Glutamatergic neuron (in vitro differentiated cells): ENCODE data around the gene REXO1. TPM values are rescaled to one million over a fixed set of nuclear protein-coding genes. Genes with fewer than 3 reads are reported as not detected.
A peak's percentile ranks its signal among the peaks of the same experiment; 100 is the strongest.

ENCODE experiments used
- DNase-seq: peaks from one replicate; pipeline ENCODE4 v3.0.0; 2022
- H3K27ac Mint-ChIP-seq: one replicate; pipeline ENCODE4 v1.8.0; 2020; ENCODE audit warnings: mild to moderate bottlenecking, mixed read lengths, inconsistent platforms; ENCODE audit not compliant: unreplicated experiment
- H3K27me3 Mint-ChIP-seq: one replicate; pipeline ENCODE4 v1.8.0; 2020; ENCODE audit warnings: mild to moderate bottlenecking, moderate library complexity, mixed read lengths, inconsistent platforms; ENCODE audit not compliant: unreplicated experiment
- H3K36me3 Mint-ChIP-seq: one replicate; pipeline ENCODE4 v1.8.0; 2020; ENCODE audit warnings: mild to moderate bottlenecking, mixed read lengths, inconsistent platforms; ENCODE audit not compliant: unreplicated experiment
- H3K4me1 Mint-ChIP-seq: one replicate; pipeline ENCODE4 v1.8.0; 2020; ENCODE audit warnings: mild to moderate bottlenecking, low read depth, mixed read lengths, inconsistent platforms; ENCODE audit not compliant: unreplicated experiment
- H3K4me3 Mint-ChIP-seq: one replicate; pipeline ENCODE4 v1.8.0; 2020; ENCODE audit warnings: mild to moderate bottlenecking, mixed read lengths, inconsistent platforms; ENCODE audit not compliant: unreplicated experiment
- H3K9me3 Mint-ChIP-seq: one replicate; pipeline ENCODE4 v1.8.0; 2020; ENCODE audit warnings: mild to moderate bottlenecking, moderate library complexity, mixed read lengths, inconsistent platforms; ENCODE audit not compliant: unreplicated experiment
- total RNA-seq: library from RNA; stranded (reverse); fragmentation: NEBNext Ultra II Directional; extraction: Animal tissue kit (Norgen Biotek cat#: 25700); gene quantifications from one replicate; pipeline ENCODE4 v1.2.1, GENCODE V29; 2021; ENCODE audit not compliant: unreplicated experiment
- TF ChIP-seq, protein P1 (sequence below): fragments of 200-600 bp; sonication (generic); IDR thresholded peaks from one replicate; pipeline ENCODE4 v1.5.0; 2021; ENCODE audit not compliant: partially characterized antibody, unreplicated experiment

Gene REXO1
- total RNA-seq, 1 donor from 2014 or later, result 65.7 TPM

DNA sequence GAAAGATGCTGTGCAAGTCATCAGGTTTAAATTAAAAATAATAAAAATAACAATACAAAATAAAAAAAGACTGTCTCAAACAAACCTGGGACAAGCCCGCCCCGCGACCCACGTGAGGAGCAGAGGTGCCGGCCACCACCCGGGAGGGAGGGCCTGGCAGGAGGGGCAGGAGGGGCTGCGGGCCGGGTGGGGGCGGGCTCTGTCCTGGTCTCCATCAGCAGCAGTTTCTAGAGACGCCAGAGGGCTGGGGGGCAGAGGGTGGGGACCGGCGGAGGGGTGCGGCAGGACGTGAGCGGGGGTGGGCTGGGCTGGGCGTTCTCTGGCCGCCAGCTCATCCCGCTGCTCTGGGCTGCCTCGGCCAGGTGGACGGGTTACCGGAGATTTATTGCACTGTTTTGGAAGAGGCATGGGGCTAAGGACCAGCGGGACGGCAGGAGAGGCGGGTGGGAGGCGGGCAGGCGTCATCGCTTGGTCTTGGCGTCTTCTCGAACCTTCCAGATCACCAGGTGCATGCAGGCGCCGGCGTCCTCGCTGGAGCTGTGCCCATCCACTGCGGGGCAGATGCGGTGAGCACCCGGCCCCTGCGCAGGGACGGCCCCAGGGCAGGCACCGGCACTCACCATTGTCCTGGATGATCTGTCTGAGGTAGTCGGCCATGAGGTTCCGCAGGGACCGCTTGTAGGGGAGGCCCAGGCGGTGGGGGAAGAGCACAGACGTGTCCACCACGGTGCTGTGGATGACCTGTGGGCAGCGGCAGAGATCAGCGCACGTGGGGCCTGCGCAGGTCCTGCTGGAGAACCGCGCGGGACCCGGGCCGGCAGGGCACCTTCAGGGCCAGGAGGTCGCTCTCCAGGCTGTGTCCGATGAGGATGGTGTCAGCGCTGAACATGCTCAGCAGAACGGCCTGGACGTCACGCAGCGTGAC, 32.4 kb downstream of the REXO1 start:
- peaks cover 5% of the 10 kb centered on the region for H3K4me1 Mint-ChIP-seq
- peaks cover 10% of the 10 kb centered on the region for H3K27me3 Mint-ChIP-seq
- TF ChIP-seq, protein P1, sequence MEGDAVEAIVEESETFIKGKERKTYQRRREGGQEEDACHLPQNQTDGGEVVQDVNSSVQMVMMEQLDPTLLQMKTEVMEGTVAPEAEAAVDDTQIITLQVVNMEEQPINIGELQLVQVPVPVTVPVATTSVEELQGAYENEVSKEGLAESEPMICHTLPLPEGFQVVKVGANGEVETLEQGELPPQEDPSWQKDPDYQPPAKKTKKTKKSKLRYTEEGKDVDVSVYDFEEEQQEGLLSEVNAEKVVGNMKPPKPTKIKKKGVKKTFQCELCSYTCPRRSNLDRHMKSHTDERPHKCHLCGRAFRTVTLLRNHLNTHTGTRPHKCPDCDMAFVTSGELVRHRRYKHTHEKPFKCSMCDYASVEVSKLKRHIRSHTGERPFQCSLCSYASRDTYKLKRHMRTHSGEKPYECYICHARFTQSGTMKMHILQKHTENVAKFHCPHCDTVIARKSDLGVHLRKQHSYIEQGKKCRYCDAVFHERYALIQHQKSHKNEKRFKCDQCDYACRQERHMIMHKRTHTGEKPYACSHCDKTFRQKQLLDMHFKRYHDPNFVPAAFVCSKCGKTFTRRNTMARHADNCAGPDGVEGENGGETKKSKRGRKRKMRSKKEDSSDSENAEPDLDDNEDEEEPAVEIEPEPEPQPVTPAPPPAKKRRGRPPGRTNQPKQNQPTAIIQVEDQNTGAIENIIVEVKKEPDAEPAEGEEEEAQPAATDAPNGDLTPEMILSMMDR, result no peak

DNA sequence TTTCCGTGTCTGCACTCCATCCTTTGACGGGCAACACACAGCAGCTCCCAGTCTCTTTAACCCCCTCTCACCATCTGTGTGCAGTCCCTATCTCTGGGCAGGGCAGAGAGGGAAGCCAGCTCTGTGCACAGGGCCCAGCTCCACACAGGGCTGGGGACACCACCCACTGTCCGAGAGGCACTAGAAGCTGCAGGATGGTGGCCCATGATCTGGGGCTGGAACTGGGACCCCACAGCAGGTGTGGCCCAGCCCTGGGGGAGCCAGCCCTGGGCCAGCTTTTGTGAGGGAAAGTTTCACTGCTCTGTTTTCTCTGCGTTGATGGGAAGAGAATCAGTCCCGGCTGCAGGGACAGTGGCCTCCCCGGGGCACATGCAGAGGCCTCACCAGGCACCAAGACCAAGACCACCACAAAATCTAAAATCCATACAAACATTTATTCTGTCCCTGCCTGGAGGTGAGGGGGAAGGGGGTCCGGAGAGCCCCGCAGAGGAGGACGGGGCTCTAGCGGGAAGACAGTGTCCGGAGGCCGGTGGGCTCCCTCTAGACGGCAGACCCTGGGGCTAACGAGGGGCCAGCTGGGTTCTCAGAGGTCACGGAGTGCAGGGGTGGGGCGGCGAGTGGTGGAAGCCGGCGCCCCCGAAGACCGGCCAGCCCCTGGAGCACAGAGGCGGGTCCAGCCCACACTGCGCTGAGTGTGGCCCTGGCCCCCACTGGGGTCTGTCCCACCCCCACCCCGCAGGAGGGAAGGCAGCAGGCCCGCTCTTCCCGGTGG, 33.3 kb downstream of the REXO1 start:
- peak overlapping the region; percentile 19 for H3K27ac Mint-ChIP-seq
- no peaks in the 10 kb centered on the region for H3K36me3 Mint-ChIP-seq
- TF ChIP-seq, protein P1, result no peak
- H3K4me3 Mint-ChIP-seq, result no peak overlapping the region
- peaks cover 5% of the 10 kb centered on the region for H3K9me3 Mint-ChIP-seq
- H3K27me3 Mint-ChIP-seq, result peaks cover 7% of the 10 kb centered on the region
- peaks cover 2% of the 10 kb centered on the region for H3K4me1 Mint-ChIP-seq
- peak; percentile 24 for DNase-seq

More for the DNA sequence above, 32.4 kb downstream of the REXO1 start:
- H3K27ac Mint-ChIP-seq, result no peak overlapping the region
- peaks cover 8% of the 10 kb centered on the region for H3K9me3 Mint-ChIP-seq
- no peak overlapping the region for H3K4me3 Mint-ChIP-seq
- DNase-seq, result peak; percentile 28
- no peaks in the 10 kb centered on the region for H3K36me3 Mint-ChIP-seq

DNA sequence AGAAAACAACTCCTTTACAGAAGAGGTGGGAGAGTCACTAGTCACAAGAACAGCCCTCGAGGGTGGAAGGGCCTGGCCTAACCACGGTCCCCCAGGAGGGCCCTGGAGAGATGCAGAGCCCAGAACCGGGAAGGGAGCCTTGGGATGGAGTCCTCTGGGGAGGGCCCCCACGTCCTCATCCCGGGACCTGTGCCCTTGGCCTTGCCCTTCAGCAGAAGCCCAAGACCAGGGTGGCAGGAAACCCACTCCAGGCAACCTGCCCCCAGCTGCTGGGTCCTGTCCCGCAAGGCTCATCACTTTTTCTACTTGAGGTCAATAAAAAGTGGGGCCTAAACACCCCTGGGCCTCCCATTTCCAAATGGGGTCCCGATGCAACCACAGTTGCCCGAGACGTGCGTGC, 33.9 kb downstream of the REXO1 start:
- Mint-ChIP-seq H3K4me3 (no peak overlapping the region), H3K36me3 (no peaks in the 10 kb centered on the region), H3K9me3 (peaks cover 5% of the 10 kb centered on the region), H3K27me3 (peaks cover 7% of the 10 kb centered on the region), H3K4me1 (peaks cover 2% of the 10 kb centered on the region), H3K27ac (no peak overlapping the region)
- DNase-seq, result no peak
- TF ChIP-seq, protein P1, result no peak

DNA sequence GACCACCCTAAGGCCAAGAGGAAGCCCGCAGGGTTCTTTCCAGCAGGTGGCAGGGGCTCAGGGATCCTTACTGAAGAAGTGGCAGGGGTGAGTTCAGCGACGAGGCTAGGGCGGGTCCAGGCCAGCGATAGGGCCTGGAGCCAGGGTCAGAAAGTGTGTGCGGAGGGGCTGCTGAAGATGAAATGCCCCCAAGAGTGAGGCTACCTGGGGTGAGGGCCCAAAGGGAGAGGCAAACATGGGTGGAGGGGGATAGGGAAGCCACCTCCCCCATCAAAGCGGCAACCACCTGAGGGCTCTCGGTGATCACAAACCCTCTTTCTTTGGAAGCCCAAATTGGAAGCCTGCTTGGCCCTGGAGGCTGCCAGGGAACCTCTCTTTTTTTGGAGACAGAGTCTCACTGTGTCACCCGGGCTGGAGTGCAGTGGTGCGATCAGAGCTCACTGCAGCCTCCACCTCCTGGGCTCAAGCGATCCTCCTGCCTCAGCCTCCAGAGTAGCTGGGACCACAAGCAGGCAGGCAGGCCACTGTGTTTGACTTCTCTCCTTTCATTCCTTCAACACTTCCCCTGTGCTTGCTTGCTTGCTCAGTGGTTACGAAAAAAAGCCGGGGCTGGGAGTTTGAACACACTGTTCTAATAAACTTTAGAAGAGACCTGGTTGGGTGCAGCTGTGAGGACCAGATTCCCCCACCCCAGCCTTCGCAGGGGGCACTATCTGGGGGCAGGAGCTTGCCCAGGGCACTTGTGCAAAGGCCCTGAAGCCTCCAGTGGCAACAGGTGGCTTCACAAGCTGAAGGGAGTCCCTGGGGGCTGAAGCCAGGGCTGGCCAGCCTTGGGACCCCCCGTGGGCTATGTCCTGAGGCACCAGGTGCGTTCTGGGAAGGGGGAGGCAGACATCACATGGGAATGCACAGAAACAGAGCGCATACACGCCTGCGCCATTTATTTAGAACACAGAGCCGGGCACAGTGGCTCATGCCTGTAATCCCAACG, 34.8 kb downstream of the REXO1 start:
- H3K4me1 Mint-ChIP-seq, result peaks cover 2% of the 10 kb centered on the region
- peak overlapping the region; percentile 93 for H3K4me3 Mint-ChIP-seq
- no peaks in the 10 kb centered on the region for H3K36me3 Mint-ChIP-seq
- DNase-seq, result no peak
- peaks cover 11% of the 10 kb centered on the region for H3K27me3 Mint-ChIP-seq
- H3K27ac Mint-ChIP-seq, result peak overlapping the region; percentile 89
- TF ChIP-seq, protein P1, result no peak
- peaks cover 8% of the 10 kb centered on the region for H3K9me3 Mint-ChIP-seq
